KMS-11 (cell line): Measurements from ENCODE around the gene GALNT5.

Source experiments
- H2AFZ ChIP-seq: fragments of 200-600 bp; sonication (generic); 2 replicates; pipeline ENCODE4 v1.6.1; 2016; ENCODE audit warnings: antibody characterized with exemption, mixed run types, low read depth
- H3K27ac ChIP-seq: fragments of 200-600 bp; sonication (generic); 2 replicates; pipeline ENCODE4 v1.6.1; 2016; ENCODE audit warnings: mild to moderate bottlenecking, mixed run types
- H3K27me3 ChIP-seq: fragments of 200-600 bp; sonication (generic); 2 replicates; pipeline ENCODE4 v1.6.1; 2017; ENCODE audit warnings: mild to moderate bottlenecking, low read depth, mixed run types, moderate library complexity; ENCODE audit not compliant: insufficient read depth
- H3K36me3 ChIP-seq: fragments of 200-600 bp; sonication (generic); 2 replicates; pipeline ENCODE4 v1.6.1; 2017; ENCODE audit warnings: mild to moderate bottlenecking, mixed run types; ENCODE audit not compliant: insufficient read depth
- H3K4me1 ChIP-seq: fragments of 200-600 bp; sonication (generic); 2 replicates; pipeline ENCODE4 v1.6.1; 2016; ENCODE audit warnings: mild to moderate bottlenecking, low read depth, mixed run types; ENCODE audit not compliant: poor library complexity, severe bottlenecking
- H3K4me2 ChIP-seq: fragments of 200-600 bp; sonication (generic); 2 replicates; pipeline ENCODE4 v1.7.0; 2016; ENCODE audit warnings: mild to moderate bottlenecking, mixed run types
- H3K4me3 ChIP-seq: fragments of 200-600 bp; sonication (generic); IDR thresholded peaks from 2 replicates; pipeline ENCODE4 v1.6.1; 2017; ENCODE audit warnings: low read depth, low read length, mixed read lengths; ENCODE audit not compliant: insufficient read depth
- H3K79me2 ChIP-seq: fragments of 200-600 bp; sonication (generic); 2 replicates; pipeline ENCODE4 v1.6.1; 2016; ENCODE audit warnings: low read depth, mixed run types; ENCODE audit not compliant: insufficient read depth
- H3K9ac ChIP-seq: fragments of 200-600 bp; sonication (generic); 2 replicates; pipeline ENCODE4 v1.6.1; 2016; ENCODE audit warnings: mild to moderate bottlenecking, mixed run types
- H4K20me1 ChIP-seq: fragments of 200-600 bp; sonication (generic); 2 replicates; pipeline ENCODE4 v1.6.1; 2016; ENCODE audit warnings: mild to moderate bottlenecking, mixed run types; ENCODE audit not compliant: insufficient read depth
- TF ChIP-seq, protein P1 (sequence below): fragments of 200-600 bp; sonication (generic); conservative IDR thresholded peaks from 2 replicates; pipeline ENCODE4 v1.6.1; 2017; ENCODE audit warnings: low read depth, mild to moderate bottlenecking, antibody characterized with exemption, low read length, moderate library complexity, mixed read lengths

Gene GALNT5

DNA sequence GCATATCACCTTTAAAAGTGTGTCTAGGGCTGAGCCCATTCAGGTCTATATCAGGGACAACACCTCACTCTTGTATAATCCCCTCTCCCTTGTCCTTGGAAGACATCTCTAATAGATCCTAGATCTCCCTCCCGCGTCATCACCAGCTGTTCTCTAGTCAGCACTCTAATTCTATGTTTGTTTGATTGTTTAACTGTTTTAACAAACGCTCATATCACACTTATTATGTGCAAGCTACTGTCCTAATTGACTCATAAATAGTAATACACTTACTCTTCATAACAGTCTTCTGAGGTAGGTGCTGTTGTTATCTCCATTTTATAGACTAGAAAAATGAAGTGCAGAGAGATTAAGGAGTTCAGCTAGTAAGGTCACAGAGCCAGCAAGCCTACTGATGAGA, 69.7 kb downstream of the GALNT5 start:
- Histone ChIP-seq H3K36me3 (no peaks in the 10 kb centered on the region), H3K9ac (no peak overlapping the region), H2AFZ (no peak overlapping the region), H3K4me2 (no peak overlapping the region), H4K20me1 (no peaks in the 10 kb centered on the region), H3K4me3 (no peak overlapping the region), H3K27ac (no peak overlapping the region), H3K79me2 (no peaks in the 10 kb centered on the region), H3K27me3 (no peaks in the 10 kb centered on the region), H3K4me1 (peaks cover 8% of the 10 kb centered on the region)
- TF ChIP-seq, protein P1, sequence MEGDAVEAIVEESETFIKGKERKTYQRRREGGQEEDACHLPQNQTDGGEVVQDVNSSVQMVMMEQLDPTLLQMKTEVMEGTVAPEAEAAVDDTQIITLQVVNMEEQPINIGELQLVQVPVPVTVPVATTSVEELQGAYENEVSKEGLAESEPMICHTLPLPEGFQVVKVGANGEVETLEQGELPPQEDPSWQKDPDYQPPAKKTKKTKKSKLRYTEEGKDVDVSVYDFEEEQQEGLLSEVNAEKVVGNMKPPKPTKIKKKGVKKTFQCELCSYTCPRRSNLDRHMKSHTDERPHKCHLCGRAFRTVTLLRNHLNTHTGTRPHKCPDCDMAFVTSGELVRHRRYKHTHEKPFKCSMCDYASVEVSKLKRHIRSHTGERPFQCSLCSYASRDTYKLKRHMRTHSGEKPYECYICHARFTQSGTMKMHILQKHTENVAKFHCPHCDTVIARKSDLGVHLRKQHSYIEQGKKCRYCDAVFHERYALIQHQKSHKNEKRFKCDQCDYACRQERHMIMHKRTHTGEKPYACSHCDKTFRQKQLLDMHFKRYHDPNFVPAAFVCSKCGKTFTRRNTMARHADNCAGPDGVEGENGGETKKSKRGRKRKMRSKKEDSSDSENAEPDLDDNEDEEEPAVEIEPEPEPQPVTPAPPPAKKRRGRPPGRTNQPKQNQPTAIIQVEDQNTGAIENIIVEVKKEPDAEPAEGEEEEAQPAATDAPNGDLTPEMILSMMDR, result no peak

- Histone ChIP-seq H3K4me3 (no peak overlapping the region), H3K27ac (no peak overlapping the region), H3K36me3 (no peaks in the 10 kb centered on the region), H3K27me3 (no peaks in the 10 kb centered on the region), H3K79me2 (no peaks in the 10 kb centered on the region), H4K20me1 (no peaks in the 10 kb centered on the region), H3K9ac (no peak overlapping the region), H3K4me1 (peaks cover 10% of the 10 kb centered on the region), H3K4me2 (no peak overlapping the region), H2AFZ (no peak overlapping the region)
- TF ChIP-seq, protein P1, result peak; percentile 99
Measured at GRCh38 chr2:157327621-157328500, 70.4 kb downstream of the GALNT5 start.

DNA sequence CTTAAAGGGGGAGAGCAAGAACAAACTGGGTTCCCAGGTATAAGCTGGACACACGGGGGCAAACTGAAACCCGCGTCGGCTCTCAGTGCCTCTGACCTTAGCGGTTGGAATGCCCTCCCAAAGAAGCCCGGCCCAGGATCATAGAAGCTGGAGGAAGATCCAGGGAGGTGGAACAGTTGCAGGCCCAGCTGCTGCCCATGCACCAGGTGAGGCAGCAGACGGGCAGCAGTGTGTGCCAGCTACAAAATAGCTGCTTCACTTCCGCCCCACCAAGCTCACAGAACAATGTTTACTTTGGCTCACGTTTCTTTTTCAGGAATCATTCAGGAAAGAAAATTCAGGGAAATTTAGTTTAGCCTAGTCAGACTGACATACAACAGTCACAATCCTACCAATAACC, 72.0 kb downstream of the GALNT5 start:
- TF ChIP-seq, protein P1, result no peak
- Histone ChIP-seq H3K4me3 (no peak overlapping the region), H2AFZ (no peak overlapping the region), H3K9ac (no peak overlapping the region), H3K36me3 (no peaks in the 10 kb centered on the region), H3K4me2 (no peak overlapping the region), H3K4me1 (peaks cover 10% of the 10 kb centered on the region), H3K27me3 (no peaks in the 10 kb centered on the region), H3K79me2 (no peaks in the 10 kb centered on the region), H4K20me1 (no peaks in the 10 kb centered on the region), H3K27ac (no peak overlapping the region)

DNA sequence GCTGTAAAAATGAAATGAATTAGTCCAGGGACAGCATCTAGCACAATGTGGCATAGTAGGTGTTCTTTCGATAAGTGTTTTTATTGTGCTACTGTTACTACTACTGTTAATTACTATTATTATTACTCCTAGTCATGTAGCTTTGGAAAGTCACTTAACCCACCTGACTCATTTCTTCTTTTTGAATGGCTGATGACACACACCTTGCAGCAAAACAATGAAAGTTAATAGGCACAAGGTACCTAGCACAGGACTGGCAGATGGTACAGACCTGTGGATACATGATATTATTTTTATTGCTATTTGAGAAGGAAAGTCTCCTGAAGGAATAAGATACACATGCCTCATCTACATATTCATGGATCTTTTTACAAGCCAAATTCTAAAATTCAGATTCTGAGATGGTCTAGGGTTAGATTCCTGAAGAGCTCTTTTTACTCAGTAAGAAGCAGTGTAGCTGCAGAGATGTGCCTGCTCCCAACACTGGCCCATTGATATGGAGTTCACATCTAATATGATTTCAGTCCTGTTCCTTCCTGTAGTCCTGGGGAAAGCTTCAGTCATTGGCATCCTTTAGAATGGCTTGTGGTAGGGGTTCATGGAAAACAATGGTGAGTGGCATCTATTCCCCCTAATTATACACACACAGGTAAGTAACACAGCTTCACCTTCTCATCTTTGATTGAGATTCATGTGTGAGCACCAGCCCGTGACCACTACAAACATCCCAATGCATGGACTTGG, 76.0 kb downstream of the GALNT5 start:
- Histone ChIP-seq H4K20me1 (no peaks in the 10 kb centered on the region), H3K4me2 (no peak overlapping the region)

More for the DNA sequence above, 76.0 kb downstream of the GALNT5 start:
- TF ChIP-seq, protein P1, result no peak
- no peaks in the 10 kb centered on the region for H3K79me2 ChIP-seq
- no peak overlapping the region for H3K4me3 ChIP-seq
- no peaks in the 10 kb centered on the region for H3K27me3 ChIP-seq
- H3K4me1 ChIP-seq, result peaks cover 10% of the 10 kb centered on the region
- H3K9ac ChIP-seq, result no peak overlapping the region
- H3K36me3 ChIP-seq, result no peaks in the 10 kb centered on the region
- H2AFZ ChIP-seq, result no peak overlapping the region
- H3K27ac ChIP-seq, result no peak overlapping the region
